Measurements from ENCODE around the gene SERF1B. TPM values are rescaled to one million over a fixed set of nuclear protein-coding genes. Genes with fewer than 3 reads are reported as not detected.
"Not testable (repeated sequence)": the region's sequence is repeated elsewhere in the genome, so short reads cannot be mapped to it uniquely, and the experiment has no call there.

SERF1B gene
- 28.3 TPM for polyA plus RNA-seq (2012; ENCODE audit: missing spikeins)

GRCh38 chr5:70025106-70025844 lies at the start of gene SERF1B:
Gene SERF1B (plus strand): TSS chr5:70025251. CDS start chr5:70025452, 201 bp downstream.
- DNase-seq (ENCODE audit: insufficient read length); FAIRE-seq: not testable (repeated sequence)

- FAIRE-seq; DNase-seq (ENCODE audit: insufficient read length): not testable (repeated sequence)
Measured at GRCh38 chr5:69991713-69992112, 33.3 kb upstream of the SERF1B start.

GRCh38 chr5:69995535-69995934 lies 29.5 kb upstream of the SERF1B start:
- DNase-seq (ENCODE audit: insufficient read length); FAIRE-seq: not testable (repeated sequence)

- not testable (repeated sequence) for DNase-seq (ENCODE audit: insufficient read length); FAIRE-seq
Measured at GRCh38 chr5:70020660-70021059, 4.4 kb upstream of the SERF1B start.

GRCh38 chr5:70025845-70026145 lies 744 bp downstream of the SERF1B start:
- peak; percentile 94 for FAIRE-seq

GRCh38 chr5:70031204-70031603 lies 6.2 kb downstream of the SERF1B start:
- FAIRE-seq; DNase-seq (ENCODE audit: insufficient read length): not testable (repeated sequence)

More at GRCh38 chr5:70025845-70026145, 744 bp downstream of the SERF1B start:
- DNase-seq (ENCODE audit: insufficient read length): not testable (repeated sequence)

- not testable (repeated sequence) for DNase-seq (ENCODE audit: insufficient read length); FAIRE-seq
Measured at GRCh38 chr5:70041411-70041810, 16.4 kb downstream of the SERF1B start.

GRCh38 chr5:70049790-70050142 lies 24.7 kb downstream of the SERF1B start:
- DNase-seq (ENCODE audit: insufficient read length); FAIRE-seq: not testable (repeated sequence)

- FAIRE-seq; DNase-seq (ENCODE audit: insufficient read length): not testable (repeated sequence)
Measured at GRCh38 chr5:70056289-70056942, 31.4 kb downstream of the SERF1B start.

GRCh38 chr5:70057140-70057539 lies 32.1 kb downstream of the SERF1B start:
- DNase-seq (ENCODE audit: insufficient read length); FAIRE-seq: not testable (repeated sequence)

GRCh38 chr5:70077632-70078031 lies 52.6 kb downstream of the SERF1B start:
- not testable (repeated sequence) for FAIRE-seq; DNase-seq (ENCODE audit: insufficient read length)

- not testable (repeated sequence) for DNase-seq (ENCODE audit: insufficient read length); FAIRE-seq
Measured at GRCh38 chr5:70088907-70089464, 63.9 kb downstream of the SERF1B start.

- DNase-seq (ENCODE audit: insufficient read length); FAIRE-seq: not testable (repeated sequence)
Measured at GRCh38 chr5:70091776-70092175, 66.7 kb downstream of the SERF1B start.

Data from GM12892 (cell line).